GM12878 (cell line): ENCODE results near the gene RRM2. TPM values are rescaled to one million over a fixed set of nuclear protein-coding genes. Genes with fewer than 3 reads are reported as not detected.

Experiments
- ATAC-seq: fragments of 200-7000 bp; cut with Tn5 transposase; 3 replicates; pipeline ENCODE4 v1.9.1; 2020; ENCODE audit warnings: mild to moderate bottlenecking, moderate library complexity
- BruUV-seq: library from RNA; stranded (reverse); fragments of 400-500 nt; replicated peaks from 2 replicates; lab custom pipeline; 2021; lab: Mats Ljungman, UMichigan
- CTCF ChIA-PET: fragments of 300-600 bp; sonication (Branson Sonifier 250); formaldehyde crosslinking; extraction: SDS; loops from one replicate; lab custom pipeline; 2021; ENCODE audit warnings: inconsistent platforms; lab: Yijun Ruan, JAX
- POLR2A ChIA-PET: fragments of 350-600 bp; formaldehyde crosslinking; extraction: SDS; loops from one replicate; lab custom pipeline; 2021; ENCODE audit warnings: inconsistent platforms; lab: Charles Lee
- RAD21 ChIA-PET: fragments of 300-600 bp; sonication (Branson Sonifier 250); formaldehyde crosslinking; loops from one replicate; lab custom pipeline; 2023; ENCODE audit warnings: antibody characterized with exemption; ENCODE audit not compliant: unreplicated experiment; lab: Charles Lee
- SMC1A ChIA-PET: fragments of 300-600 bp; sonication (Branson Sonifier 250); formaldehyde crosslinking; loops from one replicate; lab custom pipeline; 2023; ENCODE audit not compliant: unreplicated experiment, uncharacterized antibody; lab: Charles Lee
- DNase-seq: peaks from one replicate; pipeline ENCODE4 v3.0.0-alpha.2; 2011; ENCODE audit warnings: low read depth, low spot score
- FAIRE-seq: peaks from 3 replicates; lab custom pipeline; 2011; peaks lifted over from hg19 to GRCh38; lab: Jason Lieb, UNC
- H2AFZ ChIP-seq: 2 replicates; pipeline ENCODE4 v1.6.0; 2011; ENCODE audit warnings: low read depth, low read length, control low read depth; ENCODE audit not compliant: control insufficient read depth
- H3K27ac ChIP-seq: 2 replicates; pipeline ENCODE4 v1.5.1; 2011; ENCODE audit warnings: control low read depth; ENCODE audit not compliant: control insufficient read depth, insufficient read depth
- H3K27me3 ChIP-seq, 2 experiments: replicated peaks in 1 of 2; 2 replicates each; pipeline versions ENCODE4 v1.6.0 to v1.6.1; 2011; ENCODE audit warnings: low read length in 1 of 2; ENCODE audit not compliant: control insufficient read depth in 2 of 2, insufficient read depth in 2 of 2
- H3K36me3 ChIP-seq, 2 experiments: 2 replicates each; pipeline ENCODE4 v1.5.1; 2011; ENCODE audit warnings: low read length in 1 of 2; ENCODE audit not compliant: control insufficient read depth in 2 of 2, insufficient read depth in 2 of 2
- H3K4me1 ChIP-seq: 2 replicates; pipeline ENCODE4 v1.6.1; 2011; ENCODE audit warnings: mild to moderate bottlenecking, low read length, moderate library complexity, mixed read lengths; ENCODE audit not compliant: control insufficient read depth, insufficient read depth
- H3K4me2 ChIP-seq: 2 replicates; pipeline ENCODE4 v1.6.0; 2011; ENCODE audit warnings: control low read depth; ENCODE audit not compliant: control insufficient read depth, insufficient read depth
- H3K4me3 ChIP-seq: fragments of 200-600 bp; sonication (generic); 2 replicates; pipeline ENCODE4 v1.5.1; 2016
- H3K79me2 ChIP-seq: 2 replicates; pipeline ENCODE4 v1.6.0; 2011; ENCODE audit warnings: low read length; ENCODE audit not compliant: control insufficient read depth, insufficient read depth
- H3K9ac ChIP-seq: 2 replicates; pipeline ENCODE4 v1.8.0; 2011; ENCODE audit warnings: low read length, control low read depth, mixed read lengths; ENCODE audit not compliant: control insufficient read depth, insufficient read depth
- H3K9me3 ChIP-seq: replicated peaks from 3 replicates; pipeline ENCODE4 v1.5.1; 2011; ENCODE audit warnings: mild to moderate bottlenecking, low read length; ENCODE audit not compliant: control insufficient read depth, insufficient read depth
- H4K20me1 ChIP-seq: 2 replicates; pipeline ENCODE4 v1.6.0; 2011; ENCODE audit not compliant: control insufficient read depth, insufficient read depth
- BACH1 ChIP-seq: fragments of 450-650 bp; IDR thresholded peaks from 2 replicates; pipeline ENCODE4 v1.6.1; 2017; ENCODE audit warnings: mild to moderate bottlenecking, borderline replicate concordance
- CREM ChIP-seq: IDR thresholded peaks from 2 replicates; pipeline ENCODE4 v1.6.1; 2014; ENCODE audit warnings: antibody characterized with exemption, low read depth
- CTCF ChIP-seq, 3 experiments: IDR thresholded peaks in 2 of 3; conservative IDR thresholded peaks in 1 of 3; 2 replicates each; pipeline ENCODE4 v1.5.1; 2011; ENCODE audit warnings: low read depth in 3 of 3, low read length in 3 of 3, mild to moderate bottlenecking in 3 of 3, control low read depth in 2 of 3, moderate library complexity in 2 of 3, inconsistent platforms in 1 of 3, mixed read lengths in 1 of 3; ENCODE audit not compliant: control insufficient read depth in 2 of 3, insufficient read depth in 1 of 3; ENCODE audit errors: extremely low read depth in 1 of 3
- DPF2 ChIP-seq: fragments of 450-650 bp; IDR thresholded peaks from 2 replicates; pipeline ENCODE4 v1.6.1; 2017; ENCODE audit warnings: mild to moderate bottlenecking
- EP300 ChIP-seq, 2 experiments: fragments of 150-350 bp in 1 of 2; IDR thresholded peaks; 2 replicates each; pipeline ENCODE4 v1.6.1; 2011 to 2012; ENCODE audit warnings: low read depth in 2 of 2, low read length in 2 of 2, borderline replicate concordance in 1 of 2, improper control_type of control experiment in 1 of 2, inconsistent platforms in 1 of 2; ENCODE audit not compliant: control insufficient read depth in 1 of 2
- GATAD2B ChIP-seq: fragments of 450-650 bp; conservative IDR thresholded peaks from 2 replicates; pipeline ENCODE4 v1.6.1; 2017; ENCODE audit warnings: low read depth, mild to moderate bottlenecking, moderate library complexity
- IKZF1 ChIP-seq: fragments of 450-650 bp; conservative IDR thresholded peaks from 2 replicates; pipeline ENCODE4 v1.6.1; 2017; ENCODE audit warnings: antibody characterized with exemption, mild to moderate bottlenecking
- IKZF2 ChIP-seq, 2 experiments: fragments of 450-650 bp; IDR thresholded peaks; 2 replicates each; pipeline ENCODE4 v1.6.1; 2017; ENCODE audit warnings: mild to moderate bottlenecking in 2 of 2, moderate library complexity in 2 of 2
- IRF3 ChIP-seq: fragments of 450-650 bp; IDR thresholded peaks from 2 replicates; pipeline ENCODE4 v1.6.1; 2014; ENCODE audit warnings: mild to moderate bottlenecking
- MTA2 ChIP-seq: fragments of 450-650 bp; IDR thresholded peaks from 2 replicates; pipeline ENCODE4 v1.6.1; 2016; ENCODE audit warnings: low read depth, mild to moderate bottlenecking, moderate library complexity
- MTA3 ChIP-seq: IDR thresholded peaks from 2 replicates; pipeline ENCODE4 v1.6.1; 2012; ENCODE audit warnings: low read length, inconsistent platforms, borderline replicate concordance
- POLR2AphosphoS2 ChIP-seq: IDR thresholded peaks from 2 replicates; pipeline ENCODE4 v1.6.1; 2011; ENCODE audit warnings: low read depth, mild to moderate bottlenecking, low read length, improper control_type of control experiment, moderate library complexity
- RAD51 ChIP-seq: fragments of 450-650 bp; IDR thresholded peaks from 2 replicates; pipeline ENCODE4 v1.6.1; 2016; ENCODE audit warnings: moderate library complexity, mild to moderate bottlenecking, inconsistent platforms
- RBBP5 ChIP-seq: fragments of 200-600 bp; sonication (generic); conservative IDR thresholded peaks from 2 replicates; pipeline ENCODE4 v1.6.1; 2016
- SMAD5 ChIP-seq: IDR thresholded peaks from 2 replicates; pipeline ENCODE4 v1.6.1; 2016; ENCODE audit warnings: antibody characterized with exemption, low read depth
- SREBF1 ChIP-seq: IDR thresholded peaks from 2 replicates; pipeline ENCODE4 v1.6.1; 2012; ENCODE audit warnings: mild to moderate bottlenecking, low read length
- WGBS: methylation state at CpG from one replicate; pipeline ENCODE4 v1.1.6; 2016; ENCODE audit warnings: low lambda C conversion rate; ENCODE audit not compliant: insufficient replicate concordance, insufficient coverage; ENCODE audit errors: missing lambda C conversion rate; 5-methylcytosine and 5-hydroxymethylcytosine counted together
- in situ Hi-C: fragments of 300-500 bp; cut with MboI; formaldehyde crosslinking; loops from 9 replicates; pipeline ENCODE4 v1.14.3; 2018; ENCODE audit warnings: mixed read lengths
- intact Hi-C: fragments of 100-400 bp; cut with micrococcal nuclease; formaldehyde crosslinking; loops from one replicate; pipeline ENCODE4 v1.14.2; 2022; ENCODE audit not compliant: unreplicated experiment
- polyA plus RNA-seq, 11 experiments: library from polyadenylated mRNA; depleted of rRNA in 4 of 11; unstranded in 6 of 11; stranded (reverse) in 5 of 11; fragments of >200 nt; fragmentation: Nextera tagmentation in 4 of 11; fragmentation: Illumina TruSeq in 1 of 11; extraction: Ambion mirVana in 4 of 11; extraction: Trizol in 1 of 11; gene quantifications; 1 replicate in 1 of 11; 2 replicates in 10 of 11; pipeline versions ENCODE4 v1.2.1 to v1.2.3, GENCODE V29; 2011 to 2016; ENCODE audit warnings: inconsistent platforms in 2 of 11, missing spikeins in 2 of 11, low read depth in 1 of 11
- total RNA-seq, 4 experiments: library from RNA; depleted of rRNA in 3 of 4; stranded (reverse); fragments of >200 nt in 3 of 4; fragmentation: Illumina TruSeq in 1 of 4; extraction: Trizol in 1 of 4; gene quantifications; 2 replicates each; pipeline versions ENCODE4 v1.2.1 to v1.2.3, GENCODE V29; 2013 to 2021

The RRM2 gene
- total and polyA plus RNA-seq, 10 of the 15 experiments (the other 5 are each of a cell fraction or from before 2014, with no cell fraction given) = 54.4 to 771 (median 159) TPM

- TF ChIP-seq IRF3 (no peak), IKZF2 (IDR thresholded peaks at IDR 0.05) (peak in 1 of 2 experiments; percentile 79; a peak in 2 of 4 replicates), SMAD5 (no peak), RAD51 (peak; percentile 41; the same call in 1 of the 2 replicates), MTA3 (no peak), EP300 (IDR thresholded peaks at IDR 0.05; ENCODE audit: borderline replicate concordance in 1 of 2, control insufficient read depth in 1 of 2, low read depth in 2 of 2, low read length in 2 of 2) (peak in 1 of 2 experiments; percentile 23; a peak in 1 of 4 replicates), IKZF1 (peak; percentile 55), MTA2 (peak; percentile 67; the same call in 1 of the 2 replicates), RBBP5 (no peak)
These were observed 32.9 kb upstream of the RRM2 start (continued) for GRCh38 chr2:10089565-10090190.

GRCh38 chr2:10091182-10091888, 31.2 kb upstream of the RRM2 start:
- peak overlapping the region; percentile 31 for H2AFZ ChIP-seq
- H3K27ac ChIP-seq = no peak overlapping the region
- no peaks in the 10 kb centered on the region for H3K27me3 ChIP-seq
- H3K4me2 ChIP-seq = peak overlapping the region; percentile 67
- no peaks in the 10 kb centered on the region for H4K20me1 ChIP-seq
- WGBS = under 1% methylated on average over 48 of the region's 52 CpGs
- ChIA-PET SMC1A (interaction anchor here (0.6 to 8.9 kb wide), 13 partner anchors 9 to 947 kb away, joined by 3 to 194 read pairs (median 5); partner anchors contain the start of gene CYS1), RAD21 (interaction anchor here (0.8 to 5.5 kb wide), 14 partner anchors 8 to 471 kb away, joined by 3 to 216 read pairs (median 10); partner anchors contain the start of genes CYS1 and ODC1), CTCF (interaction anchor here (0.6 to 31.8 kb wide), 14 partner anchors 11 to 441 kb away, joined by 3 to 983 read pairs (median 8); partner anchors contain the start of gene CYS1), POLR2A (interaction anchor here (0.6 to 4.2 kb wide), 10 partner anchors 11 to 319 kb away, joined by 3 to 73 read pairs (median 4); partner anchors contain the start of gene CYS1)
- H3K79me2 ChIP-seq = no peaks in the 10 kb centered on the region
- peaks cover 3% of the 10 kb centered on the region; the same call in 1 of the 3 replicates for H3K9me3 ChIP-seq
- ATAC-seq (peak; percentile 71), FAIRE-seq (no peak), DNase-seq (no peak)
- in situ Hi-C loops (no loop called here), intact Hi-C loops (loop anchor here (1.0 kb wide), 1 partner anchor 8 kb away; no protein-coding TSS in a partner anchor)
- BruUV-seq = no TSS peak
- no peak overlapping the region; the same call in 1 of the 2 replicates for H3K4me3 ChIP-seq
- no peak overlapping the region for H3K9ac ChIP-seq
- no peaks in the 10 kb centered on the region for H3K36me3 ChIP-seq
- peaks cover 18% of the 10 kb centered on the region for H3K4me1 ChIP-seq
- TF ChIP-seq POLR2AphosphoS2 (no peak), DPF2 (peak; percentile 78), IKZF2 (IDR thresholded peaks at IDR 0.05) (peak; percentile 37 to 42; a peak in 3 of 4 replicates), BACH1 (0 out of 2 replicates have a peak, but pooled peaks have one; percentile 16), CREM (0 out of 2 replicates have a peak, but pooled peaks have one; percentile 10), SREBF1 (no peak), CTCF (IDR thresholded peaks at IDR 0.05 in 2 of 3, conservative IDR thresholded peaks at IDR 0.05 in 1 of 3; ENCODE audit: control insufficient read depth in 2 of 3, extremely low read depth in 1 of 3, insufficient read depth in 1 of 3, low read depth in 3 of 3, low read length in 3 of 3) (peak in 1 of 3 experiments; percentile 29; a peak in 1 of 6 replicates), GATAD2B (peak; percentile 93; the same call in 1 of the 2 replicates)
